GM10248 (cell line): ENCODE data around the gene PLEKHF1.

ENCODE experiments used
- CTCF ChIA-PET: fragments of 300-600 bp; sonication (Branson Sonifier 250); formaldehyde crosslinking; extraction: SDS; loops from one replicate; lab custom pipeline; 2021; ENCODE audit warnings: antibody characterized with exemption; lab: Yijun Ruan, JAX
- POLR2A ChIA-PET: fragments of 350-650 bp; sonication (Branson Sonifier 250); formaldehyde crosslinking; extraction: SDS; loops from one replicate; lab custom pipeline; 2020; ENCODE audit warnings: antibody characterized with exemption; lab: Yijun Ruan, JAX
- DNase-seq: peaks from one replicate; pipeline ENCODE4 v3.0.0; 2012; ENCODE audit errors: extremely low spot score
- CTCF ChIP-seq: IDR thresholded peaks from 2 replicates; pipeline ENCODE4 v1.5.1; 2012; ENCODE audit warnings: mild to moderate bottlenecking, low read depth; ENCODE audit errors: extremely low read depth, missing control alignments, control extremely low read depth

The PLEKHF1 gene

GRCh38 chr19:29715701-29716581, 50.7 kb downstream of the PLEKHF1 start:
- ChIA-PET CTCF (interaction anchor here (0.6 to 7.9 kb wide), 52 partner anchors 9 to 438 kb away, joined by 3 to 115 read pairs (median 5); partner anchors contain the start of genes PLEKHF1, POP4 and URI1), POLR2A (interaction anchor here (1.0 to 1.4 kb wide), 2 partner anchors 44 to 110 kb away, joined by 3 to 4 read pairs; partner anchors contain the start of gene POP4)
- no peak for TF ChIP-seq CTCF
- no peak for DNase-seq

GRCh38 chr19:29717051-29717450, 51.8 kb downstream of the PLEKHF1 start:
- ChIA-PET CTCF (interaction anchor here (1.0 to 7.9 kb wide), 37 partner anchors 10 to 225 kb away, joined by 3 to 115 read pairs (median 6); partner anchors contain the start of genes PLEKHF1, POP4 and URI1), POLR2A (interaction anchor here (1.0 kb wide), 1 partner anchor 46 kb away, joined by 3 read pairs; no protein-coding TSS in a partner anchor)
- no peak for TF ChIP-seq CTCF
- DNase-seq: no peak

GRCh38 chr19:29724102-29724641, 58.9 kb downstream of the PLEKHF1 start:
- ChIA-PET CTCF (interaction anchor here (0.7 to 4.0 kb wide), 3 partner anchors 114 to 151 kb away, joined by 3 to 17 read pairs (median 17); no protein-coding TSS in a partner anchor), POLR2A (no interaction called here)
- no peak for TF ChIP-seq CTCF
- no peak for DNase-seq

GRCh38 chr19:29724746-29725145, 59.5 kb downstream of the PLEKHF1 start:
- no peak for DNase-seq
- ChIA-PET POLR2A (no interaction called here), CTCF (interaction anchor here (1.4 to 7.1 kb wide), 4 partner anchors 9 to 149 kb away, joined by 3 to 78 read pairs (median 17); partner anchors contain the start of gene C19orf12)
- TF ChIP-seq CTCF: no peak
